ENCODE data around the gene DDX52.
"Not testable (repeated sequence)": the region's sequence is repeated elsewhere in the genome, so short reads cannot be mapped to it uniquely, and the experiment has no call there.

DDX52 gene

DNA sequence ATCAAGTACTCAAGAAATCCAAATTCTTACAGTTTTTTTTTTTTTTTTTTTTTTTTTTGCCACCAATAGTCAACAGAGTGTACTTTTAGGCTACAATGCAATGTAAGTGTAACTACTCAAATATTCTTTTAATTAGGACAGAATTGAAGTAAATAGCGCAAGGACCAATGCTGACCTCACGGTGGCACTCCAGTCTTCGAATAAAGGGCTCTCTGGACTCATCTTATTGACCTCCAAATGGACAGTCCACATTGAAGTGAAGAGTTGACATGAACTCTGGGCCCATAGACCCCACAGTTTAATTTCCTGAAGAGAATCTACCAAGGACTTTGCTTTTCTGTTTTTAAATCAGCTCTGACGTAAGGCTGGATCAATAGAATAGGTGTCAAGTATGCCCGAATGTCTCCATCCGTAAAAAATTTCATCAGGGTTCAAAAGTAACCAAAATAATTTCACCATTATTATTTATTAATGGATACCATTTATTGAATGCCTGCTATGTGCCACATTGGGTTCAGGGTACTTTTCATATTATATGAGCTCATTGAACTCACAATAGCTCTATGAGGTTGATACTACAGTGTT lies 7.3 kb upstream of the DDX52 start:
- no peak for DNase-seq

DNA sequence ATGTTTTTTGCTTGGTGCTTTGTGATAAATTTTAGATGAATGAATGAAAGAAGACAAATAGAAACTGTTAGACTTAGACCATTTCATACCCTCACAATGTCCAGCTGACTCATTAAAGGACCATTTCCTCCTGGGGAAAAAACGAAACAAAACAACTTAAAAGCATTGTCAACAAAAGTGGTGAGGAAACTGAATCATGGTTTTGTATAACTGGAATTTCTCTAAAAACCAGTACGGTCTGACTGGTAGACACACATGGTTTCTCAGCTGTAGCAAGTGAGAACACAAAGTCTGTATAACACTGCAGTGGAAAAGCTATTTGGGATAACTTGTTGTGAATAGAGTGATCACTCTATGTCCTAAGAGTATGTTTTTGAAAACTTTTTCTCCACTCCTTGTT lies 5.3 kb upstream of the DDX52 start:
- DNase-seq: no peak

DNA sequence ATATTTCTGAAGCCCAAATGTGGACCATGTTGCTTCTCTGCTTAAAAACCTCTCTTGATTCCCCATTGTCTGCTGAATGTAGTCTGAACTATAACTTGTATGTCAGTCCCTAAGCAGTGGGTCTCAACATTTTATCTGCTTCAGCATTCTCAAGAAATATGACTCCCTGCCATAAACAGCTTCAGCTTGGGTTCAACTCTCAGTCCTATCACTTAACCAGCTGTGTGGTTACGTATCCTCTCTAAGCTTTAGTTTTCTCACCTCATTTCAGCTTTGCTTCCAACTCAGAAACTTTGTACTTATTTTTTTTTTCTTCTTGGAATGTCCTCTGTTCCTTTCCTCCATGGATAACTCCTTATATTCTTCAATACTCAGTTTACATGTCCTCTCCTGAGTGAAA lies 4.6 kb upstream of the DDX52 start:
- DNase-seq: no peak

DNA sequence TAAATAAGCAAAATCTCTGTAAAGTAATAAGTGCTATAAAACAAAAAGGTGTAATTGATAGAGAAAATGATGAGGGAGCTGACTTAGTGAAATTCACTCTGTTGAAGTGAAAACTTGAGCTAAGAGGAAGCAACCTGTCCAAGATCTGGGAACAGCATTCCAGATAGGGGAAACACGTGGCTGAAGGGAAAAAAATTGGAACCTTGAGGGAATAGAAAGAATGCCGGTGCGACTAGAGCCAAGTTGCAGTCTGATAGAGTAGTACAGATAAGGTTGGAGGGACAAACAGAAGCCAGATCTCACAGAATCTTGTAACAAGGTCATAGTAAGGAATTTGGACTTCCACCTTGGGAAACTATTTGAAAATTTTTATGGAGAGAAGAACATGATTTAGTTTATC lies 623 bp upstream of the DDX52 start:
- no peak for DNase-seq

DNA sequence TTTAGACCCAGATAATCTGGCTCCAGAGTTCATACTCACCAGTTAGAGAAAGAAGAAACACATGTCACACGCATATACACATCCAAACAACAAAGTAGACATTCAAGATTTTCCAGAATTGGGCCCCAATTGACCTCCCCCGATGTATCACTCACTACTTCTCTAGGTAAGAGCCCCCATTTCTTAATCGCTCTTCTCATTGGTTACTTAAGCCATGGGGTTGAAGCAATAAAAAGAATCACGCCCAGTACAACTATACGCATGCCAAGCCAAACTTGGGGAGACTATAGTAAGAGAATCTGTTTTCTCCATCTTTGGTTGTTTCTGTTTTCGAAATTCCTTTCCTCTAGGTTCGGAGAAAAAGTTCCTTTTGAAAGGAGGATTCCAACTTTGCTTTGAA lies 565 bp downstream of the DDX52 start:
- DNase-seq: no peak

DNA sequence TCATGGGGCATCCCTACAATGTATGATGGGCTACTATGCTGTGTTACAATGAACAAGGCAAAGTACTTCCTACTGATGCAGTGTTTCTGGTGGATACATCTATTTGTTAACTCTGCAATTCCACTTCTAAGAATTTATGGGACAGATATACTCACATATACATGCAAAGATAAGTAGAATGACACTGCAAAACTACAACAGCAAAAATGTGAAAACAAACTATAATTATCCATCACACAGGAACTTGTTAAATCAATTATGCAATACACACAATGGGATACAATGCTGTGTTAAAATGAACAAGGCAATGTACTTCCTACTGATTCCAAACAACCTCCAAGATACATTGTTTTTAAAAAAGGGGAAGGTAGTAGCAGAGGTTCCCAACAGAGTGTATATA lies 3.2 kb downstream of the DDX52 start:
- no peak for DNase-seq

DNA sequence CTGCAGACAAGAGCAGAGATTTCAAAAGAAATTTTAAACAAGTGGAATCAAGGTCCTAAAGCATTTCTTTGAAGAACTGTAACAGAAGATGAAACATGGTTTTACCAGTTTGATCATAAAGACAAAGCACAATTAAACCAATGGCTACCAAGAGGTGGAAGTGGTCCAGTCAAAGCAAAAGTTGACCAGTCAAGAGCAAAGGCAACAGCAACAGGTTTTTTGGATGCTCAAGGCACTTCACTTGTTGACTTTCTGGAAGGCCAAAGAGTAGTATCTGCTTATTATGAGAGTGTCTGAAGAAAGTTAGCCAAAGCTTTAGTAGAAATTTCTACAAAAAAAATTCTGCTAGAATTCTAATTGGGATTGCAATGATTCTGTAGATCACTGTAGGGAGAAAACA lies 5.3 kb downstream of the DDX52 start:
- DNase-seq: no peak

DNA sequence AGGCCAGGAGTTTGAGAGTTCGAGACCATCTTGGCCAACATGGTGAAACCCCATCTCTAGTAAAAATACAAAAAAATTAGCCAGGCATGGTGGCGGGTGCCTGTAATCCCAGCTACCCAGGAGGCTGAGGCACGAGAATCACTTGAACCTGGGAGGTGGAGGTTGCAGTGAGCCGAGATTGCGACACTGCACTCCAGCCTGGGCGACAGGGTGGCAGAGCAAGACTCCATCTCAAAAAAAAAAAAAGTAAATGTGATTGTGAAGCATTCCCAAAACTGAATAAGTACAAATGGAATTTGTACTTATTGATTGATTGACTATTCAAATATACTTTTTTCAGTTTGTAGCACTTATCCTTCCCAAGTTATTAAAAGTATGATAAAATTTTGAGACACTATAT lies 26.8 kb downstream of the DDX52 start:
- DNase-seq: not testable (repeated sequence)

DNA sequence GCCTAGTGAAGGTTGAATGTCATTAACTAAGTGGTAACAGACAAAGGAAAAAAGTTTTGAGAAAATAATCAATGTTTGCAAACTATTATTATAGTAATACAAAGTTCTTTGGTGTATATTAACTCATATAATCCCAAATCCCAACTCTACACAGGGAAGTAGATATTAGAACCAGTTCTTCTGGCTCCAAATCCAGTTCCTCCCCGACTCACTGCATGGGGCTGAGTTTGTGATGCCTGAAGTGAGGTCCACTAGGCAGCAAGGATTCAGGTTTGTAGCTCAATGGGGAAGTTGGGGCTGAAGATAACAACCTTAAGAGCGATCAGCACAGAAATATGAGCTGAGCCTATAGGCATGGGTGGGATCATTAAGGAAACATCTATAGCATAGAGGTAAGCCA lies 28.4 kb downstream of the DDX52 start:
- no peak for DNase-seq

DNA sequence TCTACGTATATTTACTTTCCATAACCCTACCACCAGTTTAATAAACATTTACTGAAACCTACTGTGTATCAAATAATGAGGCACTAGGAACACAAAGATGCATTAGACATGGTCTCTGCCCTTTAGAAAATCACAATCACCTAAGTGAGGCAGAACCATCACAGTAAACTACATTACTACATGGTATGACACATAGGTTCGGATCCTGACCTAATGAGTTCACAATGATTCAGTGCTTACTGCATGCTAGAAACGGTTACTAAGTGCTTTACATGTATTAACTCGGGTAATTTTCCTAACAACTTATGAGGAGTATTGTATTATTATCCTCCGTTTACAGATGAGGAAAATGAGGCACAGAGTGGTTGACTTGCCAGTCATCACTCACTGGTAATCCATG lies 28.9 kb downstream of the DDX52 start:
- DNase-seq: no peak

DNA sequence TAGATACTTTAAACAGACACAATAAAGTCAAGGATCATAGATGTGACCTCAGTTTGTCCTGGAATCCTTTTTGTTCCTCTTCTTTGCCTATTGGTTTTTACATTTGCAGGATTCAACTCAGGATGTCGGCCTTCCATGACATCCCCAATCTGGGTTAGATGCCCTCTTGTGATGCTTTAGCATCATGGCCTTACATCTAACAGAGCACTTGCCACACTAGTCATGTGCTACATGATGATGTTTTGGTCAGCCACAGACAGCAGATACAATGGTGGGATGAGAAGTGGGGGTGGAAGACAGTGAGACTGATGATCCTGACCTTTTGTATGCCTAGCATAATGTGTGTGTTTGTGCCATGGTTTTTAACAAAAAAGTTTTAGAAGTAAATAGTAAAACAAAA lies 32.3 kb downstream of the DDX52 start:
- DNase-seq: no peak

DNA sequence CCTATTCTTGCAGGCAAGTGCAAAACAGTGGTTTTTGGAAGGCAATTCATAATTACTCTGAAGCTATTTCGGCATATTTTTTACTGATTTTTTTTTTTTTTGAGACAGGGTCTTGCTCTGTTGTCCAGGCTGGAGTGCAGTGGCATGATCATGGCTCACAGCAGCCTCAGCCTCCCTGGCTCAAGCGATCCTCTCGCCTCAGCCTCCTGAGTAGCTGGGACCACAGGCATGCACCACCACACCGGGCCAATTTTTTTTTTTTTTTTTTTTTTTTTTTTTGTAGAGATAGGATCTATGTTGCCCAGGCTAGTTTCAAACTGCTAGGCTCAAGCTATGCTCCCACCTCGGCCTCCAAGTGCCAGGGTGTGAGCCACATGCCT lies 33.2 kb downstream of the DDX52 start:
- not testable (repeated sequence) for DNase-seq

DNA sequence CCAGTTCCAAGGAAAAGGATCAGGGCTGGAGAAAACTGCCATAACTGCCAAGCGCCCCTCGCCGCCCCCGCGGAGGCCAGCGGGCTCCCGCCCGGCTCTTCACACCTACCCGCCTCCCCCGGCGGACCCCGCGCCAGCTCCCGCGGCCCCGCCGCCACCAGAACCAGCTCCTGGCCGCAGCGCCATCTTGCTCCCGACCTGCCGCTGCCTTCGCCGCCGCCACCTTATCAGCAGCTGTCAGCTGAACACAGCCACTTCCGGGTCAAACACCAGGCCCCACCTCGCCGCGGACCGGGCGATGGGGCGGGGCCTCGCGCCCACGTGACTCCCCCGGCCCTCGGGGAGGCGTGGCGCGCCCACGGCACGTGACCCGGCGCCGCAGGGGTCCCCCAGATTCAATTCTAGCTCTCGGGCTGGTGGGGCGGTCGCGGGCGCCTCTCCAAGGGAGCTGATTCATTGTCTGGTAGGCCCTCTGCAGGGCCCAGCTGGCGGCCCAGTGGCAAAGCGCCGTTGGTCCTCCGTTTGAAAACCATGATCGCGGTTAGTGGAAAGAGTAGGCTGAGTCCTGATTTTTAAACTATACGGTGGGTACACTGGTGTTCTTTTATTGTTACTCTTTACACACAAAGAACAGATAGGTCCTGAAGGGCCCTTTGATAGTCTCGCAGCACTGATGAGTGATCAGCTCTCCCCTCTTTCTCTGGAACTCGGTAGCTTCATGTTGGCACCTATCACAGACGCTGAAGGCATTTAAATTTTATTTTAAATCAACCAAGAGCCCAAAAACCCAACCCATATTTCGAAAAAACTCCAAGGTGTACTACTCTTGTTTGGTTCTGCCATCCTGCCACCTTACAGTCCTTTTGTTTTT lies 33.8 kb downstream of the DDX52 start, which contains the start of gene SYNRG:
Gene SYNRG (minus strand): TSS at position 249 of the 871 bp plus-strand sequence. CDS start 63 bp downstream, at position 186.
- DNase-seq: peak; percentile 95

DNA sequence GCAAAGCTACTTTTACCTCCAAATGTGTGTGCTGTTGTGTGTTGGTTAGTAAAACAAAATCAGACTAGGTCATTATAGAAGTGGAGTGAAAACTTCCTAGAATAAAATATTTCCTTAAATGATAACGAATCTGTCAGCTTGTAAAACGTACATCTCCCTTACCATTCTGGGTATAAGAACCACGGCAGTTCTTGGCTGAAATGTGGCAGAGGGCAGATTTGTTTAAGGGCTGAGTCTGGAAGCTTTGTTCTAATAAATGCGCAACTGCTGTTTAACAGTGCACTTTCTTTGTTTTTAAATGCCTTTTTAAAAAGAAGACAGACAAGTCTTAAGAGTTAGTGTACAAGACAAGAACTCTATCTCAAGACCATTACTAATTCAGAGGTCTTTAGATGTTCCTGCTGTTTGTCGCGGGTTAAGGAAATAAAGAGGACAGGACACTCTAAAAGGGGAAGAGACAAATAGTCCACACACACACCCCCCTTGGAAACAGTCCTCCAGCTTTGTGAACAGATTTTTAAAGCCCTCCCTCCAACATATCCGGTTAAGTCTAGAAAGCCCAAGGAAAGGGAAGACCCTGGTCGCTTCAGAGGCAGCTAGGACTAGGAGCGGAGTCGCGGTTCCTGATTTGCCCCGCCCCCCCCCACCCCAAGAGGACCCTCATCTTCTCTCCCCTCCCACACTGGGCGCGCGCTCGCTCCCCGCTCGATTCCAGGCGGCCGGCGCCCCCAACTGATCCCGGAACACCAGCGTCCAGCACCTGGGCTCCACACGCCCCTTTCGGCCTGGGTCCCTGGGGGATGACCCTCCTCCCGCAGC lies 34.7 kb downstream of the DDX52 start:
- peak; percentile 13 for DNase-seq

DNA sequence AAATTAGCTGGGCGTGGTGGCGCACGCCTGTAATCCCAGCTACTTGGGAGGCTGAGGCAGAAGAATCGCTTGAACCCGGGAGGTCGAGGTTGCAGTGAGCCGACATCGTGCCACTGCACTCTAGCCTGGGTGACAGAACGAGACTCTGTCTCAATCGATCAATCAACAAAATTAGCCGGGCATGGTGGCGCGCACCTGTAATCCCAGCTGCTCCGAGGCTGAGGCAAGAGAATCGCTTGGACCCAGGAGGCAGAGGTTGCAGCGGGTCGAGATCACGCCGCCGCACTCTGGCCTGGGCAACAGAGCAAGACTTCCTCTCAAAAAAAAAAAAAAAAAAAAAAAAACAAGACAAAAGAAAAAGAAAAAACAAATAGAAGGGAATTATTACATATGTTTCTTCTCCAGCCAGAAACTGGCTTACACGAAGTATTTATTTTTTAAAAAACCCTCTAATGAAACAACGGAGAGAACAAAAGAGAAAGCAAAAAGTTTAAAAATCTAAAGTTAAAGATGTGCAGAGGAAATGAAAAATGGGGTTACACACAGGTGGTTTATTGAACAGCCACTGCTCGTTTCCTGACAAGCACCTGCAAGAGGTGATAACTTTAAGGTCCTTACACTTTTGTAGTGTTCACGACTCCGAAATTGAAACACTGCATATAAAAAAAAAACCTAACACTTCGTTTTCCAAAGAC lies 35.5 kb downstream of the DDX52 start:
- peak; percentile 71 for DNase-seq

DNA sequence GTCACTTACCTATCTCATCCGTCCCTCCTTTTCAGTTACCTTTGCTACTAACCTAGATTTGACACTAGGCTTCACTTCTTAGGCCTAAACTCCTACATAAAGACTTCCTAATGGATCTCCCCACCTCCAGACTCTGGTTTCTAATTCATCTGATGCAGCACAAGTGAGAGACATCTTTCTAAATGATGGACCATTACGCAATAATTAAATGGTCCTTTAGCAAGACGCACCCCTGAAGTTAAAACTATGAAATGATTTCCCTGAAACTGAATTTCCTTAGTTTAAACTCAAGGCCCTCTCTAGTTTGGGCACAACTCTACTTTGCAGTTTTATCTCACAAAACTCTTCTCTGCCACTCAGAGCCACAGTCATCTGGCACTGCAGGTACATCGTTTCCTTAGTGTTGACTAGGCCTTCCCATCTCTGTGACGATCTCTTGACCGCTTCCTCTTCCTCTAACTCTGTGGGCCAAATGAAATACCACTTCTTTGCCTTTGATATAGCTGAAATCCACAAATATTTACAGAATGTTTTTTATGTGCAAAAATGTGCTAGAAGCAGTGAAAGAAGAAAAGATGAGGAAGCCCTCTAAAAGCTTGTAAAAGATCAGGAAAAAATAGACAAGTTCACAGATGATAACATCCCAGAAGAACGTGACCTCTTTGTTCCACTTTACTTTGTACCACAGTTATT lies 37.3 kb downstream of the DDX52 start:
- peak; percentile 59 for DNase-seq

DNA sequence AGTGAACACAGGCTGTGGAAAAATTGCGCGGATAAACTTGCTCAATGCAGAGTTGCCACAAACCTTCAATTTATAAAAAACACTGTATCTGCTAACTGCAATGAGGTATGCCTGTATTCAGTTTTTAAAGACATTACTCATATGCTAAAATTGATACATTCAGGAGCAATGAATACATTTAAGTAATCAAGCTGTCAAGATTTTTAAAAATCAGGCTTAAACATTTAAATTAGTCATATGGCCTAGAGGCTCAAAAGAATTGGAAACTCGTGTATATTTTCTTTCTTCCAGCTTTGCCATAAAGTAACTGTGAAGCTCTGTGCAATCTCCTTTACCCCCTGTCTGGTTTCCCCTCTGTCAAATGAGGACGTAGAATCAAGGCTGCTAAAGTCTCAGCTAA lies 38.2 kb downstream of the DDX52 start:
- DNase-seq: no peak

DNA sequence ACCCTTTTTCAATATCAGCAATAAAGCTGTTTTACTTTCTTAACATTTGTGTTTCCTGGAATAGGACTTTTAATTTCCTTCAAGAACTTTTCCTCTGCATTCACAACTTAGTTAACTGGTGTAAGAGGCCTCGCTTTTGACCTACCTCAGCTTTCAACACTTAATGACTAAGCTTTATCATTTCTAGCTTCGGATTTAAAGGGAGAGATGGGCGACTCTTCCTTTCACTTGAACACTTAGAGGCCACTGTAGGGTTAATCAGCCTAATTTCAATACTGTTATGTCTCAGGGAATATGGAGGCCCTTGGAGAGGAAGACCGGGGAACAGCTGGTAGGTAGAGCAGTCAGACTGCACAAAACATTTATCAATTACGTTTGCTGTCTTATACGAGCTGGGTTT lies 38.7 kb downstream of the DDX52 start:
- DNase-seq: no peak

DNA sequence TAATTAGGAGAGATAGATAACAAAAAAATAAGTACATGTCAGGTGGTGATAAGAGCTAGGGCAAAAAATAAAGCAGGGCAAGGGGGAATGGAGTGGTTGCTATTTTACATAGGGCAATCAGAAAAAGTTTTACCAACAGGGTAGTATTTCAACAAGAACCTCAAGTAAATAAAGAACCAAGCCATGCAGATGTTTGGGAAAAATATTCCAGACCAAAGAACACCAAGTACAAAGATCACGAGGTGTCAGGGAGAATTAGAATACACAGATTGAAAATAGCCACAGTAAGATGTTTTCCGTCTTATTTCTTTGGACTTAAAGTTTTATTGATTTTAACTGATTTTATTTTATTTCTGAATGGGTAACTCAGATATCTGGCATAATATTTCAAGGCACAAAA lies 45.1 kb downstream of the DDX52 start:
- DNase-seq: no peak

DNA sequence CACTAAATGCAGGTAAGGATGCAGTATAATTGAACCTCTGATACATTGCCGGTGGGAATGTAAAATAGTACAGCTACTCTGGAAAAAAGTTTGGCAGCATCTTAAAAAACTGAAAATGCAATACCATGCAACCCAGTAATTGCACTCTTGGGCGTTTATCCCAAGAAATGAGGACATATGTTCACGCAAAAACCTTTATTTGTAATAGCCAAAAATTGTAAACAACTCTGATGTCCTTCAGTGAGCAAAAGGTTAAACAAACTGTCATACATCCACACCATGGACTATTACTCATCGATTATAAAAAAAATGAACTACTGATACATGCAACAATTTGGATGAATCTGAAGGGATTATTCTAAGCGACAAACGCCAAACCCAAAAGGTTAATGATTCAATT lies 51.0 kb downstream of the DDX52 start:
- DNase-seq: no peak

DNA sequence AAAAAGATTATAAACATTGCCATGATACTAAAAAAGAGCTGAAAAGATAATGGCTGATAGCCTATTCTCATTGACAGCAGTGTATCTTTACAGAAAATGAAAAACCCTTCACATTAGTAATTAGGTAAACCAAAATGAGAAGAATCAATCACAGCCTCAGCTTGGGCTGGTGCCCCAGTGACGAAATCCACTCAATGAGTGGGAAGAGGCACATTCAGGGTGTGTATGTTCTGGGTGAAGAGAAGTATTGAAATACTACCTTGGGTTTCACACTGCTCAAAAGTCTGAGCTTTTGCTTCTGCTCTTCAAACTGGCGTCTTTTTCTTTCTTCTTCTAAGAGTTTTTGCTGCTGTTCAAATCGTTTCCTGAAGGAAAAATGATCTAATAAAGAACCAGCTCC lies 58.2 kb downstream of the DDX52 start:
- DNase-seq: no peak

DNA sequence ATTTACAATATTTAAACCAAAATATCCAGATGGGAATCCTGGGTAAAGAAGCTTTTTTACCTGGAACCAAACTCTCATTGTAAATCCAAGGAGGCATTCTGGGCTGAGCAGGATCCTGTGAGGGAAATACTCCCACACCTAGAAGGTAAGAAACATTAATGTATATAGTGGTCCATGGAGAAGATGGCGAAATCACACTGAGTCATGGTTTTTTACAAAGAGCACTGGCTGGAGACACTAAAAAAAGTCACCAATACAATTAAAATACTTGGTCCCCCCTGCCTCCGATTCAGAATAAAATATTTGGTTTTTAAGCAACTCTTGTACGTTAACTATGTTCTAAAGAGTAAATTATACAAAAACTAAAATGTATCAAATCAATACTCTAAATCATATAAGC lies 67.0 kb downstream of the DDX52 start:
- DNase-seq: no peak

Data from central memory CD4-positive, alpha-beta T cell (primary cell).